Endothelial cell of umbilical vein (primary cell): ENCODE measurements around the gene HVCN1. TPM values are rescaled to one million over a fixed set of nuclear protein-coding genes. Genes with fewer than 3 reads are reported as not detected.

Experiments
- BruUV-seq: library from RNA; stranded (reverse); fragments of 400-500 nt; replicated peaks from 2 replicates; lab custom pipeline; 2021; lab: Mats Ljungman, UMichigan
- CTCF ChIA-PET: fragments of 300-600, 350-600 bp; sonication (Branson Sonifier 250); formaldehyde crosslinking; loops from one replicate; lab custom pipeline; 2021; ENCODE audit warnings: antibody characterized with exemption, inconsistent platforms; lab: Charles Lee
- POLR2A ChIA-PET: fragments of 300-600, 350-600 bp; sonication (Branson Sonifier 250); formaldehyde crosslinking; loops from one replicate; lab custom pipeline; 2021; ENCODE audit warnings: antibody characterized with exemption, inconsistent platforms; lab: Charles Lee
- DNase-seq: peaks from one replicate; pipeline ENCODE4 v3.0.0-alpha.2; 2011; ENCODE audit warnings: low read depth, low spot score
- FAIRE-seq: peaks from 2 replicates; lab custom pipeline; 2011; peaks lifted over from hg19 to GRCh38; lab: Jason Lieb, UNC
- H2AFZ ChIP-seq: 2 replicates; pipeline ENCODE4 v1.6.0; 2012; ENCODE audit warnings: low read depth, low read length, control low read depth, inconsistent platforms
- H3K27ac ChIP-seq: 2 replicates; pipeline ENCODE4 v1.5.1; 2011; ENCODE audit warnings: low read depth, mild to moderate bottlenecking, control low read depth, low read length, moderate library complexity; ENCODE audit not compliant: insufficient read depth
- H3K27me3 ChIP-seq, 2 experiments: 2 replicates each; pipeline versions ENCODE4 v1.6.0 to v1.6.1; 2011; ENCODE audit warnings: low read length in 2 of 2, mixed read lengths in 1 of 2; ENCODE audit not compliant: control insufficient read depth in 2 of 2, insufficient read depth in 2 of 2
- H3K36me3 ChIP-seq, 2 experiments: 2 replicates in 1 of 2; 3 replicates in 1 of 2; pipeline ENCODE4 v1.5.1; 2011; ENCODE audit warnings: low read length in 2 of 2, mild to moderate bottlenecking in 1 of 2, moderate library complexity in 1 of 2; ENCODE audit not compliant: control insufficient read depth in 2 of 2, insufficient read depth in 2 of 2; ENCODE audit errors: extremely low read depth in 1 of 2
- H3K4me1 ChIP-seq: 3 replicates; pipeline ENCODE4 v1.5.1; 2011; ENCODE audit warnings: mild to moderate bottlenecking, low read length; ENCODE audit not compliant: control insufficient read depth, insufficient read depth; ENCODE audit errors: extremely low read depth
- H3K4me2 ChIP-seq: 2 replicates; pipeline ENCODE4 v1.6.1; 2011; ENCODE audit warnings: low read length, control low read depth, mixed read lengths; ENCODE audit not compliant: insufficient read depth
- H3K4me3 ChIP-seq, 3 experiments: fragments of 200-600 bp in 1 of 3; sonication (generic), shearing (Covaris generic) in 1 of 3; replicated peaks in 1 of 3; 2 replicates each; pipeline ENCODE4 v1.5.1; 2011 to 2016; ENCODE audit warnings: control low read depth in 3 of 3, low read length in 3 of 3, mild to moderate bottlenecking in 2 of 3, inconsistent platforms in 1 of 3, low read depth in 1 of 3, moderate library complexity in 1 of 3; ENCODE audit not compliant: insufficient read depth in 1 of 3
- H3K79me2 ChIP-seq: 2 replicates; pipeline ENCODE4 v1.6.0; 2012; ENCODE audit warnings: low read length, inconsistent platforms; ENCODE audit not compliant: control insufficient read depth, insufficient read depth
- H3K9ac ChIP-seq: replicated peaks from 2 replicates; pipeline ENCODE3; 2011; ENCODE audit warnings: low read length, control low read depth; ENCODE audit not compliant: insufficient read depth; ENCODE audit errors: extremely low read depth
- H3K9me1 ChIP-seq: replicated peaks from 3 replicates; pipeline ENCODE4 v1.6.0; 2011; ENCODE audit warnings: mild to moderate bottlenecking, low read length; ENCODE audit not compliant: control insufficient read depth, insufficient read depth; ENCODE audit errors: extremely low read depth
- H3K9me3 ChIP-seq: replicated peaks from 2 replicates; pipeline ENCODE4 v1.5.1; 2012; ENCODE audit warnings: low read length, inconsistent platforms; ENCODE audit not compliant: control insufficient read depth, insufficient read depth
- H4K20me1 ChIP-seq: replicated peaks from 2 replicates; pipeline ENCODE3; 2011; ENCODE audit warnings: mild to moderate bottlenecking, low read length; ENCODE audit not compliant: control insufficient read depth, insufficient read depth; ENCODE audit errors: extremely low read depth
- CTCF ChIP-seq, 2 donors: IDR thresholded peaks; 1 replicate in 1 of 2; 2 replicates in 1 of 2; pipeline ENCODE4 v1.5.1; 2011; ENCODE audit warnings: low read length in 2 of 2, mild to moderate bottlenecking in 2 of 2, moderate library complexity in 2 of 2, control low read depth in 1 of 2, inconsistent platforms in 1 of 2, low read depth in 1 of 2; ENCODE audit not compliant: insufficient read depth in 1 of 2; ENCODE audit errors: extremely low read depth in 1 of 2
- EZH2 ChIP-seq: IDR thresholded peaks from 2 replicates; pipeline ENCODE4 v1.6.1; 2012; ENCODE audit warnings: borderline replicate concordance, low read depth, mild to moderate bottlenecking, moderate library complexity, low read length, inconsistent platforms; ENCODE audit not compliant: severe bottlenecking
- FOS ChIP-seq: IDR thresholded peaks from 2 replicates; pipeline ENCODE4 v1.6.1; 2011; ENCODE audit warnings: mild to moderate bottlenecking, low read length, moderate library complexity, borderline replicate concordance; ENCODE audit not compliant: insufficient read depth
- GATA2 ChIP-seq: IDR thresholded peaks from 2 replicates; pipeline ENCODE4 v1.7.0; 2011; ENCODE audit warnings: low read depth, mild to moderate bottlenecking, moderate library complexity, mixed read lengths, low read length; ENCODE audit not compliant: insufficient read length, insufficient read depth
- JUN ChIP-seq: IDR thresholded peaks from 2 replicates; pipeline ENCODE4 v1.6.1; 2011; ENCODE audit warnings: borderline replicate concordance, low read depth; ENCODE audit not compliant: insufficient read length, insufficient read depth
- MAX ChIP-seq: IDR thresholded peaks from 2 replicates; pipeline ENCODE4 v1.6.1; 2011; ENCODE audit not compliant: insufficient read depth, insufficient read length
- MYC ChIP-seq: IDR thresholded peaks from one replicate; pipeline ENCODE4 v1.6.1; 2011; ENCODE audit warnings: mild to moderate bottlenecking, low read depth, low read length
- POLR2A ChIP-seq: IDR thresholded peaks from 2 replicates; pipeline ENCODE4 v1.6.1; 2012; ENCODE audit warnings: low read depth, mild to moderate bottlenecking, control low read depth, low read length
- POLR2AphosphoS5 ChIP-seq: IDR thresholded peaks from 2 replicates; pipeline ENCODE4 v1.6.1; 2012; ENCODE audit warnings: low read depth, mild to moderate bottlenecking, control low read depth, low read length, moderate library complexity; ENCODE audit not compliant: insufficient read depth
- dilution Hi-C: fragments of 300-500 bp; cut with MboI; formaldehyde crosslinking; loops from one replicate; pipeline ENCODE4 v1.15.0; 2019; ENCODE audit warnings: low sequenced_read_pairs; ENCODE audit not compliant: extremely low pct_ligation_motif_present
- intact Hi-C: fragments of 100-400 bp; cut with micrococcal nuclease; formaldehyde crosslinking; loops from one replicate; pipeline ENCODE4 v1.10.0; 2022
- polyA plus RNA-seq, 4 experiments: library from polyadenylated mRNA; depleted of rRNA in 3 of 4; stranded (reverse) in 3 of 4; unstranded in 1 of 4; fragments of >200 nt; gene quantifications; 2 replicates each; pipeline versions ENCODE4 v1.2.1 to v1.2.3, GENCODE V29; 2011 to 2012; ENCODE audit warnings: missing spikeins in 1 of 4
- total RNA-seq: library from RNA; stranded (reverse); gene quantifications from 2 replicates; pipeline ENCODE4 v1.2.3, GENCODE V29; 2021

The HVCN1 gene
- total and polyA plus RNA-seq, 2 donors (not counting 3 experiments of a cell fraction or from before 2014, with no cell fraction given) = 3.7 to 8.4 TPM

GRCh38 chr12:110694330-110694901 is 5.5 kb upstream of the HVCN1 start:
- no peak overlapping the region for H3K4me2 ChIP-seq
- TF ChIP-seq GATA2 (no peak), POLR2AphosphoS5 (no peak), EZH2 (no peak), JUN (no peak), MAX (no peak)
- DNase-seq (no peak), FAIRE-seq (no peak)
- intact Hi-C loops = no loop called here
- H4K20me1 ChIP-seq = no peaks in the 10 kb centered on the region
- H3K4me3 ChIP-seq = no peak overlapping the region
- dilution Hi-C loops = no loop called here
- POLR2A ChIA-PET = no interaction called here
- no peak overlapping the region for H3K27ac ChIP-seq
- no peak overlapping the region for H3K9ac ChIP-seq
- no peaks in the 10 kb centered on the region for H3K27me3 ChIP-seq
- H3K9me1 ChIP-seq = no peaks in the 10 kb centered on the region
- no peaks in the 10 kb centered on the region for H3K79me2 ChIP-seq
- H3K36me3 ChIP-seq = no peaks in the 10 kb centered on the region
- CTCF ChIA-PET = no interaction called here
- no peak overlapping the region for H2AFZ ChIP-seq
- BruUV-seq = no TSS peak
- peaks cover 7% of the 10 kb centered on the region for H3K4me1 ChIP-seq
- H3K9me3 ChIP-seq = no peaks in the 10 kb centered on the region

- no peaks in the 10 kb centered on the region for H3K36me3 ChIP-seq
- BruUV-seq = no TSS peak
- TF ChIP-seq GATA2 (no peak), CTCF (IDR thresholded peaks at IDR 0.05; ENCODE audit: extremely low read depth in 1 of 2, insufficient read depth in 1 of 2, low read depth in 1 of 2, low read length in 2 of 2) (no peak), FOS (no peak), EZH2 (no peak), MYC (no peak), MAX (no peak), POLR2AphosphoS5 (no peak), POLR2A (no peak), JUN (no peak)
- FAIRE-seq (peak; percentile 42), DNase-seq (no peak)
- peaks cover 7% of the 10 kb centered on the region for H3K4me1 ChIP-seq
- H3K9ac ChIP-seq = no peak overlapping the region
- no peak overlapping the region for H3K27ac ChIP-seq
- H3K4me2 ChIP-seq = no peak overlapping the region
- no peak overlapping the region for H2AFZ ChIP-seq
- CTCF ChIA-PET = no interaction called here
- dilution Hi-C loops = no loop called here
- POLR2A ChIA-PET = interaction anchor here (0.7 kb wide), 1 partner anchor 176 kb away, joined by 6 read pairs; no protein-coding TSS in a partner anchor
- H3K4me3 ChIP-seq = no peak overlapping the region
- H4K20me1 ChIP-seq = no peaks in the 10 kb centered on the region
- intact Hi-C loops = no loop called here
- H3K79me2 ChIP-seq = no peaks in the 10 kb centered on the region
- no peaks in the 10 kb centered on the region for H3K27me3 ChIP-seq
- no peaks in the 10 kb centered on the region for H3K9me3 ChIP-seq
- H3K9me1 ChIP-seq = no peaks in the 10 kb centered on the region
These were observed 4.8 kb upstream of the HVCN1 start for GRCh38 chr12:110693731-110694130.
